Liver (tissue), 3 donors: ENCODE results near the gene SLC25A13.

Experiments used
- ATF3 ChIP-seq: IDR thresholded peaks from 2 replicates; pipeline ENCODE4 v1.6.1; 2016; ENCODE audit warnings: antibody characterized with exemption
- CTCF ChIP-seq: fragments of 150-350 bp; IDR thresholded peaks from 2 replicates; pipeline ENCODE4 v1.5.1; 2017; ENCODE audit warnings: improper control_type of control experiment, low read depth, low read length; ENCODE audit not compliant: missing input control
- GABPA ChIP-seq, 2 donors: IDR thresholded peaks in 1 of 2; conservative IDR thresholded peaks in 1 of 2; 2 replicates each; pipeline ENCODE4 v1.6.1; 2016; ENCODE audit warnings: antibody characterized with exemption in 2 of 2, mild to moderate bottlenecking in 1 of 2, moderate library complexity in 1 of 2
- HNF4G ChIP-seq: IDR thresholded peaks from 2 replicates; pipeline ENCODE4 v1.6.1; 2016; ENCODE audit warnings: antibody characterized with exemption
- JUND ChIP-seq, 2 donors: IDR thresholded peaks; 2 replicates each; pipeline ENCODE4 v1.6.1; 2016; ENCODE audit warnings: antibody characterized with exemption in 2 of 2
- MAX ChIP-seq: IDR thresholded peaks from 2 replicates; pipeline ENCODE4 v1.6.1; 2016; ENCODE audit warnings: antibody characterized with exemption
- RAD21 ChIP-seq, 2 donors: IDR thresholded peaks; 2 replicates each; pipeline ENCODE4 v1.6.1; 2016; ENCODE audit warnings: antibody characterized with exemption in 2 of 2, mild to moderate bottlenecking in 2 of 2
- REST ChIP-seq: IDR thresholded peaks from 2 replicates; pipeline ENCODE4 v1.6.1; 2016; ENCODE audit warnings: antibody characterized with exemption, mild to moderate bottlenecking
- TAF1 ChIP-seq: conservative IDR thresholded peaks from 2 replicates; pipeline ENCODE4 v1.6.1; 2016; ENCODE audit warnings: antibody characterized with exemption, mild to moderate bottlenecking
- donor health status: healthy.
- donor health status: healthy.

- TF ChIP-seq CTCF (no peak), REST (no peak), TAF1 (no peak), HNF4G (no peak), JUND (IDR thresholded peaks at IDR 0.05) (no peak), GABPA (IDR thresholded peaks at IDR 0.05 in 1 of 2, conservative IDR thresholded peaks at IDR 0.05 in 1 of 2) (no peak), MAX (no peak), ATF3 (no peak), RAD21 (IDR thresholded peaks at IDR 0.05) (no peak)
Observed at GRCh38 chr7:96188591-96188991, 133.3 kb downstream of the SLC25A13 start.
